Measurements from ENCODE around the gene TRIM50. TPM values are rescaled to one million over a fixed set of nuclear protein-coding genes. Genes with fewer than 3 reads are reported as not detected.
A peak's percentile ranks its signal among the peaks of the same experiment; 100 is the strongest.
"Not testable (repeated sequence)": the region's sequence is repeated elsewhere in the genome, so short reads cannot be mapped to it uniquely, and the experiment has no call there.

The TRIM50 gene
- total RNA-seq, 1 donor from 2014 or later, result not detected

DNA sequence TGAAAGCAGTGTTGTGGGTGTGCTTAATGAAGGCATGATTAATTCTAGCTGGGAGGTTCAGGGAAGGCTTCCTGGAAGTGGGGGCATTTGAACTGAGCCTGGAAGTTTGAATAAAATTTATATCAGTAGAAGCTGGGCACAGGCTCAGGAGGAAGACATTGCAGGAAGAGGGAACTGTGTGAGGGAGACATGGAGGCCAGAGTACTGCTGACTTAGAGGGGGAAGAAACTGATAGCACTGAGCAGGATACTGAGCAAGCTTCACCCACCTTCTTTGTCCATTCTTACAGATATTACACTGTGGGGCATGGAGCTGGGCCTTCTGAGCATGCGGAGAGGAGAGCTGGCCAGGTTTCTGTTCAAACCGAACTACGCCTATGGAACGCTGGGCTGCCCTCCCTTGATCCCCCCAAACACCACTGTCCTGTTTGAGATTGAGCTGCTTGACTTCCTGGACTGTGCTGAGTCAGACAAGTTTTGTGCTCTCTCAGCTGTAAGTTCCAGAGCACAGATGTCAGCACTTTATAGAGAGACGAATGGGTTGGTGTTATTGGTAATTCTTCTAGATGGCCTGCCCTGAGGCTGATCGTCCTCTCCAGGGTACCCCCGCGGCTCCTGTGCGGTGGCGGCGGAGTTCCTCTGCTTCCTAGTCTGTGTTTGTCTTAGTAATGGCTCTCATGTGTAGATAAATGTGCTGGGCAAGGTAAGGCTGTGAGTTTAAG is 2.1 kb upstream of the TRIM50 start:
- no peak for DNase-seq
- Mint-ChIP-seq H3K36me3 (ENCODE audit: unreplicated experiment) (no peaks in the 10 kb centered on the region), H3K27ac (ENCODE audit: unreplicated experiment) (no peak overlapping the region), H3K9me3 (ENCODE audit: unreplicated experiment) (peaks cover 3% of the 10 kb centered on the region), H3K27me3 (ENCODE audit: unreplicated experiment) (peaks cover 5% of the 10 kb centered on the region), H3K4me3 (ENCODE audit: unreplicated experiment) (no peak overlapping the region), H3K4me1 (ENCODE audit: low read depth, unreplicated experiment) (peaks cover 2% of the 10 kb centered on the region)
- no peak for TF ChIP-seq CTCF (IDR thresholded peaks at IDR 0.05; ENCODE audit: partially characterized antibody, unreplicated experiment)

DNA sequence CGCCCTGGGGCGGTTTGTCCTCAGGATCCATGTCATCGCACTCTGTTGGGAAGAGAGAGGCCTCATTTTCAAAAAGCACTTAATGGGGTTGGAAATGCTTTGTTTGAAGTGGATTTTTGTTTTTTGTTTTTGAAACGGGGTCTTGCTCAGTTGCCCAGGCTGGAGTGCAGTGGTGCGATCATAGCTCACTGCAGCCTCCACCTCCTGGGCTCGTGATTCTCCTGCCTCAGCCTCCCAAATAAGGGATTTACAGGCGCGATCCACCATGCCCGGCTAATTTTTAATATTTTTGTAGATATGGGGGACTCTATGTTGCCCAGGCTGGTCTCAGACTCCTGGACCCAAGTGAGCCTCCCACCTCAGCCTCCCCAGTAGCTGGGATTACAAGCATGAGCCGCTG is 814 bp upstream of the TRIM50 start:
- Mint-ChIP-seq H3K4me1 (ENCODE audit: low read depth, unreplicated experiment) (peaks cover 2% of the 10 kb centered on the region), H3K9me3 (ENCODE audit: unreplicated experiment) (peaks cover 3% of the 10 kb centered on the region), H3K27ac (ENCODE audit: unreplicated experiment) (no peak overlapping the region), H3K27me3 (ENCODE audit: unreplicated experiment) (peaks cover 7% of the 10 kb centered on the region), H3K36me3 (ENCODE audit: unreplicated experiment) (no peaks in the 10 kb centered on the region), H3K4me3 (ENCODE audit: unreplicated experiment) (no peak overlapping the region)
- no peak for DNase-seq
- no peak for TF ChIP-seq CTCF (IDR thresholded peaks at IDR 0.05; ENCODE audit: partially characterized antibody, unreplicated experiment)

GRCh38 chr7:73327449-73327848 is 433 bp downstream of the TRIM50 start:
- not testable (repeated sequence) for H3K9me3 Mint-ChIP-seq (ENCODE audit: unreplicated experiment); H3K36me3 Mint-ChIP-seq (ENCODE audit: unreplicated experiment); DNase-seq

GRCh38 chr7:73325424-73325823 is 2.5 kb downstream of the TRIM50 start:
- not testable (repeated sequence) for DNase-seq; H3K9me3 Mint-ChIP-seq (ENCODE audit: unreplicated experiment); H3K27ac Mint-ChIP-seq (ENCODE audit: unreplicated experiment); H3K4me1 Mint-ChIP-seq (ENCODE audit: low read depth, unreplicated experiment); H3K36me3 Mint-ChIP-seq (ENCODE audit: unreplicated experiment); H3K27me3 Mint-ChIP-seq (ENCODE audit: unreplicated experiment); H3K4me3 Mint-ChIP-seq (ENCODE audit: unreplicated experiment)

More at GRCh38 chr7:73327449-73327848, 433 bp downstream of the TRIM50 start:
- H3K4me1 Mint-ChIP-seq (ENCODE audit: low read depth, unreplicated experiment); H3K27me3 Mint-ChIP-seq (ENCODE audit: unreplicated experiment); H3K27ac Mint-ChIP-seq (ENCODE audit: unreplicated experiment); H3K4me3 Mint-ChIP-seq (ENCODE audit: unreplicated experiment): not testable (repeated sequence)

DNA sequence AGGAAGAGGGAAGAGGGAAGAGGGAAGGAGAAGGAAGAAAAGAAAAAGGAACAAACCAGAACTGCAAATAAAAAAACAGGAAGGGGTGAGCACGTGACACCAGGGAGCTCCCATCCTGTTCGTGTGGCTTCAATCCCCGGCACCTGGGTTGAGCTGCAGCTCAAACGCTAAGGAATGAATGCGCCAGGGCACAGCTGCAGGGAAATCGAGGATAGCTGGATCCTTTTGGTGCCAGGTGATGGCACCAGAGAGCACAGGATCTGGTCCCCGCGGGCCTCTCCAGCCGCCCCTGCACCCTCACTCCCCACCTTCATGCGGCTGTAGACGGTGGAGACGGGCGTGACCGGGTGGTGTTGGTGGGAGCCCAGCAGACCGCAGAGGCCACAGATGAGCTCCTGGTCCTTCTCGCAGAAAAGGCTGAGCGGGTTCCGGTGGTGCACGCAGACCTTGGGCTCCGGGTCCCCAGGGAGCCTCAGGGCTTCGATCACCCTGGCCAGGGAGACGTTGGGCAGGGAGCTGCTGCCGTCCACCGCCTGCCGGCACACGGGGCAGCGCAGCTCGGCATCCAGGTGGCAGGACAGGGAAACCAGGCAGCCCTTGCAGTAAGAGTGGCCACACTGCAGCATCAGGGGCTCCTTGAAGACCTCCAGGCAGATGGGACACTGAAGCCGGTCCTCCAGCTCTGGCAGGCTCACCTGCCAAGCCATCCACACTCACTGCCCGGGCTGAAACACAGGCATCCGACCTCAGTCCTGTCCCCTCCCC is 3.6 kb downstream of the TRIM50 start:
- H3K4me3 Mint-ChIP-seq (ENCODE audit: unreplicated experiment); H3K9me3 Mint-ChIP-seq (ENCODE audit: unreplicated experiment); H3K36me3 Mint-ChIP-seq (ENCODE audit: unreplicated experiment); H3K27me3 Mint-ChIP-seq (ENCODE audit: unreplicated experiment); H3K4me1 Mint-ChIP-seq (ENCODE audit: low read depth, unreplicated experiment); H3K27ac Mint-ChIP-seq (ENCODE audit: unreplicated experiment): not testable (repeated sequence)
- peak; percentile 27 for DNase-seq

DNA sequence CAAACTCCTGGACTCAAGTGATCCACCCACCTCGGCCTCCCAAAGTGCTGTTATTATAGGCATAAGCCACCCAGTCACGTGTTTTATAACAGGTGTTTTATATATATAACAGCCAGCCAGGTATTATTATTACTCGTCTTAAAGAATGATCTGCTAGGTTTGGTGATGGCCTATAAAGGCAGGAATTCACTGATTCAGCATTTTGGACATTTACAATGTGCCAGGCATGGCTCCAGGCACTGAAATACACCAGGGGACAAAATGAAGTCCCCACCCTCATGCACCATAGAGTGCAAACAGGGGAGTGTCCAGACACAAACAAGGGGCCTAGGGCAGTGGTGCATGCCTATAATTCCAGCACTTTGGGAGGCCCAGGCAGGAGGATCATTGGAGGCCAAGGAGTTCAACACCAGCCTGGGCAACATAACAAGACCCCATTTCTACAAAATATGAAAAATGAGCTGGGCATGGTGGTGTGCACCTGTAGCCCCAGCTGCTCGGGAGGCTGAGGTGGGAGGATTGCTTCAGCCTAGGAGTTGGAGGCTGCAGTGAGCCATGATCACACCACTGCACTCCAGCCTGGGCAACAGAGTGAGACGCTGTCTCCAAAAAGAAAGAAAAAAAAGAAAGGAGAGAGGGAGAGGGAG is 4.3 kb downstream of the TRIM50 start:
- H3K9me3 Mint-ChIP-seq (ENCODE audit: unreplicated experiment); H3K4me3 Mint-ChIP-seq (ENCODE audit: unreplicated experiment); H3K36me3 Mint-ChIP-seq (ENCODE audit: unreplicated experiment); H3K27me3 Mint-ChIP-seq (ENCODE audit: unreplicated experiment); H3K4me1 Mint-ChIP-seq (ENCODE audit: low read depth, unreplicated experiment); H3K27ac Mint-ChIP-seq (ENCODE audit: unreplicated experiment); DNase-seq: not testable (repeated sequence)

GRCh38 chr7:73320009-73320408 is 7.9 kb downstream of the TRIM50 start:
- not testable (repeated sequence) for H3K9me3 Mint-ChIP-seq (ENCODE audit: unreplicated experiment); H3K27me3 Mint-ChIP-seq (ENCODE audit: unreplicated experiment); H3K27ac Mint-ChIP-seq (ENCODE audit: unreplicated experiment); H3K4me1 Mint-ChIP-seq (ENCODE audit: low read depth, unreplicated experiment); H3K36me3 Mint-ChIP-seq (ENCODE audit: unreplicated experiment); H3K4me3 Mint-ChIP-seq (ENCODE audit: unreplicated experiment); DNase-seq

- not testable (repeated sequence) for H3K27ac Mint-ChIP-seq (ENCODE audit: unreplicated experiment); H3K4me1 Mint-ChIP-seq (ENCODE audit: low read depth, unreplicated experiment); H3K27me3 Mint-ChIP-seq (ENCODE audit: unreplicated experiment); DNase-seq; H3K36me3 Mint-ChIP-seq (ENCODE audit: unreplicated experiment); H3K9me3 Mint-ChIP-seq (ENCODE audit: unreplicated experiment); H3K4me3 Mint-ChIP-seq (ENCODE audit: unreplicated experiment)
Measured at GRCh38 chr7:73319541-73319940, 8.3 kb downstream of the TRIM50 start.

DNA sequence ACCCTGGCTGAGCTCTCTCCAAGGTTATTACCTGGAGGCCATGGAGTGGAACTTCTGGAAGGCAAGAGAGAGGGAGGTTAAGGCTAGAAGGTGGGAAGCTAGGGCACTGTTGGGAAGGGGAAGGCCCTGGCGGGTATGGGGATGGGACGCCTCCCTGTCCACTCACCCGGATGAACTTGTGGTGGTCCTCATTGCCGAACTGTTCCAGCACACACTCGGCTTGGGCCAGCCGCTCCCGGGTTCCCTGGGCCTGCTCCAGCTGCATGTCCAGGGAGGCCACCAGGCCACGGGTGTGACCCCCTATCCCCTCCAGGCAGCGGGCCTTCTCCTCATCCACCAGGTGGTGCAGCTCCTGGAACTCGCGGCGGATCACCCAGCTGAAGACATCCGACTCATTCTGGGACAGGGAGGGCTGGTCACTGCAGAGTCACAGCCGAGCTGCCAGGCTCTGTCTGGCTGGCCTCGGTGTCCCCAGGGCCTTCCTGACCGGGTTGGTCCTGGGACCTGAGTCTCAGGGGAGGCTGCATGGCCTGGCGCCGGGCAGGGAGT is 9.2 kb downstream of the TRIM50 start:
- not testable (repeated sequence) for H3K27ac Mint-ChIP-seq (ENCODE audit: unreplicated experiment); H3K9me3 Mint-ChIP-seq (ENCODE audit: unreplicated experiment); H3K4me1 Mint-ChIP-seq (ENCODE audit: low read depth, unreplicated experiment); H3K36me3 Mint-ChIP-seq (ENCODE audit: unreplicated experiment); H3K4me3 Mint-ChIP-seq (ENCODE audit: unreplicated experiment); H3K27me3 Mint-ChIP-seq (ENCODE audit: unreplicated experiment); DNase-seq

Measured in glutamatergic neuron (in vitro differentiated cells).